Astrocyte of the hippocampus (primary cell): ENCODE data around the gene OR6K3.
"Not testable (repeated sequence)": the region's sequence is repeated elsewhere in the genome, so short reads cannot be mapped to it uniquely, and the experiment has no call there.

Experiments
- DNase-seq: peaks from one replicate; pipeline ENCODE4 v3.0.0; 2011; ENCODE audit warnings: low read depth, low spot score

The OR6K3 gene

DNA sequence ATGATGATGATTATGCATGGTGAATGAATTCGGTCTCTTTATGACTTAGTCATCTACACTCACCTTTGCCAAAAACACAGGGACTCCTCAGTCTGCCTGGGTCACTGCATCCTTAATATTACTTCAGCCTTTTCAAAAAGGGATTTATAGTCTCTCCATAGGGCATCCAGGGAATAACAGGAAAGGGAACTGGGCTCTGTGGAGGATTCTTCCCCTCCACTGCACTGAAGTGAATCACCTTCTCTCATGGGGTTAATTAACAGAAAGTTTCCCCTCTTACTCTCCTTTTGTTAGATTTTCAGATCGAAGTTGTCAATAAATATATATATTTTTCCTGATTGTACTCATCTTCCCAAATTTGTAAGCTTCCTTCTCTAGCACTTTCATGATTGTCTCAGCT is at the start of gene OR6K3:
OR6K3 (minus strand) TSS at position 101 of the 400 bp plus-strand sequence. CDS start 2,605 bp downstream, outside the sequence.
- DNase-seq = no peak

- no peak for DNase-seq
Observed at GRCh38 chr1:158754420-158754819, 33.9 kb upstream of the OR6K3 start, which contains the start of gene OR6K6. Gene OR6K6, plus strand, starts transcription at chr1:158754720. Its CDS starts 168 bp downstream, at chr1:158754888.

DNA sequence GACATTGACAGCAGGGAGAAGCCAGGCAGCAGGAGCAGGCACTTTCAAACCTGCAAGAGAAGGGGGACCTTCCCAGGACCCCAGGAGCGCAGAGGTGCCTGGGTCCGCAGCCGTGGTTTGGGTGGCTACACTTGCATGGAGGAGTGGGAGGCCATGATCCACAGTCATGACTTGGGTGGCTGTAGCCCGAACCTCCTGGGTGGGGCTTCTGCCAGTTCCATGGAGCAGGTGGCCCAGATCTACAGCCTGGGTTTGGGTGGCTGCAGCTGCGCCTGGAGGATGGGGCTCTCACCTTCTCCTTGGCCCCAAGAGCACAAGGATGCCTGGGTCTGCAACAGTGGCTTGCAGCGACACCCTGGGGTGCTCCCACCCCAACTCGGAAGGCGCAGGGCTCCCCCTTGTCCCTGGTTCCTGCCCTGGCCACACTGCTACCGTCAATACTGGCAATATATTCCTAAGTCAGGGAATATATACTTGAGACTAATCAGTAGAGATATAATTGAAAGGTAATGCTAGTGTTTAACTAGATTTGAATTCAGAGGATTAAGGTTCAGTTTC is 31.7 kb upstream of the OR6K3 start:
- no peak for DNase-seq

GRCh38 chr1:158735848-158736247 is 15.3 kb upstream of the OR6K3 start:
- no peak for DNase-seq

DNA sequence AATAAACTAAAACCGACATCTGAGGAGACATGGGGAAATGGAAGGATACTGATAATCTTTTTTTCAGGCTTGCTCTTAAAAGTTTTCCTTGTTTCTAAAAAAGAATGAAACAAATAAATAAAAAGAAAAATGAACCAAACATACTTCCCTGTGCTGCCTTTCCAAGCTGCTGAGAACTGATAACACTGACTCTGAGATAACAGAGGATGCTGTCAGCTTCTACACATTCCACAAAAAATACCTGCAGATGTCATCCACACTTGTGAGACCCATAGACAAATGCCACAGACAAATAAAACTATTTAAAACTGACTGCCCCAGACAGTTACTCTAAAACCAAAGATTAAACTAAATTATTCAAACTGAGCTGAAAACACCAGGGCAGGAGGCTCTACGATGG is 12.0 kb upstream of the OR6K3 start:
- no peak for DNase-seq

GRCh38 chr1:158731707-158732106 is 11.2 kb upstream of the OR6K3 start:
- DNase-seq = no peak

DNA sequence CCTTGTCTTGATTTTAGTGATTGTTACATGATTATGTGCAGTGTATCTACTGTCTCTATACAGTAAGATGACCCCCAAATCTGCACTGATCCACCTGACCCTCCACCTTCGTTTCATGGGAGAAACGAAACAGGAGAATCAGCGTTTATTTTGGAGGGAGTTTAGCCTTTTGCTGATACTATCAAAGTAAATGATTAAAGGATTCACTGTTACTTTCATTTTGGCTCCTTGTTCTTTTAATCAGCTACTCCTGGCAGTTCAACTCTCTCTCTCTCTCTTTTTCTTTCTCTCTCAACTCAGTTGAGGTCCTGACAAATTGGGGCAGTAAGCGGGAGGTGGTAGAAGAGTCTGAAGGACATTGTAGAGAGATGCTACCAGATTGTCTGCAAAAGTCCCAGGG is 9.9 kb upstream of the OR6K3 start:
- no peak for DNase-seq

DNA sequence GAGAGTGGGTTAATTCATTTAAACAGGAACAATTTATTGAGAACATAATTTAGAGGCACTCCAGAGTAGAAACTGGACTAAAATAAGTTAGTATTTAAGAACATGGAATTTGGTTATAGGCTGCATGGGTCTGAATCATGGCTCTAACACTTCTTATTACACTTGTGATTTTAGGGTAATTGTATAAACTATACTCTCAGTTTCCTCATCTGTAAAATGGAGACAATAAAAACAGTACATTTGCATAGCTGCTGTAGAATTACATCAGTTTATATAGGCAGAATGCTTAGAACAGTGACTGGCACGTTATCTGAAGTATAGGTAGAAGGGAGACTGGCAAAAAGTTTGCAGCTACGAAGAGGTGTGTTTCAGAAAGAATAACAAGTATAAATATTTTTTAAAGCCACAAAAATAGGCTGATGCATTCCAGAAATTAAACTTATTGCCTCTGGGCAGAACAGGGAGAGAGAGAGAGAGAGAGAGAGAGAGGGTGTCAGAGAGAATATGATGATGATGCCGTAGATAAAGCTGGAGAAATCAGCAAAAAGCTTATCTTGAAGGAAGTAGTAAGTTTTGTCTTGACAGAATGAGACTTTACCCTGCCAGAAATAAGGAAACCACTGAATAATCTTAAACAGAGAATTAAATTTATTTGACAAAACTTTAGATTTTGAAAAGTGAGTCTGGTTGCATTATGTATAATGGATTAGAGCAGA is 8.1 kb upstream of the OR6K3 start:
- DNase-seq = no peak

DNA sequence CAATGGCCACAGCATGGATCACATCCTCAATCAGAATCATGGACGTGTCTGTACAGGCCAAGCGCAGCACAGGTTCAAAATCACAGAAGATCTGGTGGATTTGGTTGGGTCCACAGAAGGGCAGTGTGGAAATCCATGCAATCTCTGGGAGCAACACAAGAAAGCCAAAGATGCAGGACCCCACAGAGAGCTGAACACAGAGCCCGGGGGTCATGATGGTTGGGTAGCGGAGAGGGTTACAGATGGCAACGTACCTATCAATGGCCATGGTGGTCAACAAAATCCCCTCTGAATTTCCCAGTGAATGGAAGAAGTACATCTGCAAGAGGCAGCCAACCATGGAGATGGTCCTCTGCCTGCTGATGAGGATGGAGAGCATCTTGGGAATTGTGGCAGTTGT is 3.9 kb upstream of the OR6K3 start:
- no peak for DNase-seq

DNA sequence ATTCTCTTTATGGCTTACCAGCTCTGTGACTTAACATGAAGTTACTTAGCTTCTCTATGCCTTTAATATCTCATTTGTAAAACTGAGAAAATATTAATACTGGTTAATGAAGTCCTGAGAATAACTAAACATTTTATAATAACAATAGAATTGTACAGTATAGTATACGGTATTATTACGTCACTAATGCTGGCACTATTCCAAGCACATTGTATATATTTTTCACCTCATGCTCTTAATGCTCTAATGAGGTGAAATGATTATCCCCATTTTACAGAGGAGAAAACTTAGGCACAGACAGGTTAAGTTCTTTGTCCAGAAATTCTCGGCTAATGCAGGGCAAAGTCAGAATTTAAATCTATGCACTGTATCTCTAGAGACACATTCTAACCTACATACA is 856 bp downstream of the OR6K3 start:
- DNase-seq = no peak

DNA sequence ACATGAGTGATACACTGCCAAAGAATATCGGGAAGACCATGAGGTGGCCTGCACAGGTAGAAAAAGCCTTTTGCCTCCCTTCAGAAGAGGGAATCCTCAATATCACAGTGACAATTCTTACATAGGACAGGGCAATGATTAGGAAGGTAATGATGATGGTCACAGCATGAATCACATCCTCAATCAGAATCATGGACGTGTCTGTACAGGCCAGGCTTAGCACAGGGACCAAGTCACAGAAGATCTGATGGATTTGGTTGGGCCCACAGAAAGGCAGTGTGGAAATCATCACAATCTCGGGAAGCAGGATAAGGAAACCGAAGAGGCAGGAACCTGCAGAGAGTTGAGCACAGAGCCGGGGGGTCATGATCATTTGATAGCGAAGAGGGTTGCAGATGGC is 3.2 kb downstream of the OR6K3 start:
- DNase-seq = no peak

- no peak for DNase-seq
Observed at GRCh38 chr1:158716335-158716734, 4.2 kb downstream of the OR6K3 start.

GRCh38 chr1:158714754-158715153 is 5.8 kb downstream of the OR6K3 start:
- no peak for DNase-seq

DNA sequence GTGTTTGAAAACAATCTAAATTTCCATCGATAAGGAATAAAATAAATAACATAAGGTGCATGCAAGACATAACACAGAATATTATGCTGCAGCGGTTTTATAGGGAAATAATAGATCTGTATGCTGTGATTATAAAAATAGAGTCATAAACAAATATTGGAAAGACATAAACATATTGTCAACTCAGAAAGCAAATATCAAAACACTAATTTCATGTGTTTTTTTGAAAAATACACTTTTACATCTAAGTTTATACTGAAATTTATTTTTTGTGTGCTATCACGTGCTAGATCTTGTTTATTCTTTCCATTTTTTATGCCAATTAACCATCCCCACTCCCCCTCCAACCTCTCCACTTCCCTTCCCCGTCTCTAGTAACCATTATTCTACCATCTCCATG is 9.4 kb downstream of the OR6K3 start:
- no peak for DNase-seq

DNA sequence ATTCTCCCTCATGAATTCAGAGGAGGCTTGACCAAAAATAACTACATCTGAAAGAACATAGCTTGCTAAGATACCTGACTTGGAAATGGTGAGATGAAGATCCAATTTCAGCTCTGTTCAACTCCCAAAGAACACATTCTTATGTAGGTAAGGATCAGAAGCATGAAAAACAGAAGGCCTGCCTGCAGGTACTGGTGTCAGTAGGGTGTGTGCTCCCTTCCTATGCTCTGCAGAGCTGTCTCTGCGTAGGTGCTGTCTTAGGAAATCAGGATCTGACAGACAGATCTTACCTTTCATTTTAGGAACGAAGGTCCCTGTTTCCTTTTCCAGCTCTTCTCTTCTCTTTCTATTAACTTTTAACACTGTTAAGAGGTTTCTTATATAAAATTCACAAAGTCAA is 14.4 kb downstream of the OR6K3 start:
- DNase-seq = no peak

DNA sequence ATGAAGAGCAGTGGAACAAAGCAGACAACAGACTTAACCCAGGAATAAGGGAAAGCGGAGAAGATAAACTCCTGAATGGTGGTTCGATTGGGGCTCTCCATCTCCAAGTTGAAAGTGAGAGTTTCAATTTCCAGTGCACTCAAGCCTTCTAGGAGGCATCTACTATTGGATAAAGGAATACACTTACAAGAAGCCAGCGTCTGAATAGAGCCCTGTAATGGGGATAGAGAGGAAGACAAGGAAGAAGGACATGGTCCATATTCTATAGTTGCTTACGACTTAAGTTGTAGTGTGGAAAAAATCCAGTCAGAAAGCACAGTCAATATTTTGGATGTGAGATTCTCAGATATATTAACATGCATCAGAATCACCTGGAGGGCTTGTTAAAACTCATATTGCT is 20.0 kb downstream of the OR6K3 start, which contains the start of gene OR6K2:
OR6K2 (minus strand) TSS at position 101 of the 400 bp plus-strand sequence; CDS start at position 101, 0 bp downstream.
- DNase-seq = no peak

- DNase-seq = no peak
Observed at GRCh38 chr1:158694596-158694995, 25.9 kb downstream of the OR6K3 start.

DNA sequence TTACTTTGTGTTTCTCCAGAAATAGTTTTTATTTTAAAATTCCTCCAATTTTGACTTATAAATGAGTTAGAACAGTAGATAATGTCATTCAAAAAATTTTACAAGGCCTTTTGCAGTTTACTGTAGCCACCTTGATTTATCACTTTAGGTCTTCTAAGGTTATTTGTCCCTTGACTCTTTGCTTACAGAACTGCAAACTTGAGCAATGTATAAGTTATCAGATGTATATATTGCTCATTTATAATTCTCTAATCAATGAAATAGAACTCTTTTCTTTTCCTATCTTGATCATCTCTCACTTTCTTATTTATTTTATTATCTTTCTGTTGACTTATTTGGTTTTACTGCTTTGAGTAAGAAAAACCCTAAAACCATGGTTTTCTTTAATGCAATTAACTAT is 28.2 kb downstream of the OR6K3 start:
- DNase-seq = no peak

DNA sequence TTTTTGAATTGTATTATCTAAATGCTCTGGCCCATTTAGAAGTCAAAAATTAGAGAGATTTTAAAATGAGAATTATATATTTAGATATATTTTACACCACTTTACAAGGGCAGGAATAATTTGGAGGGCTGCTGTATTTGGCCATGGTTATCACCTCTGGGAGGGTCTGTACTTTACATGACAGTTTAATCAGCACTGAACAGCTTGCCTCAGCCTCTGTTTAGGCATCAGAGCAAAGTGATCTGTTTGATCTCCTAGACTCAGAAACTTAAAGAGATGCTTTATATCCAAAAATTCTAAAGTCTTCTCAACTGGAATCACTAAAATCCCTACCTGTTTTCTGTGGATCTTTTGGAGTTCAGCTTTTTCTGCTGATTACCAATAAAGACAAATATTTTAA is 28.6 kb downstream of the OR6K3 start:
- DNase-seq = no peak

DNA sequence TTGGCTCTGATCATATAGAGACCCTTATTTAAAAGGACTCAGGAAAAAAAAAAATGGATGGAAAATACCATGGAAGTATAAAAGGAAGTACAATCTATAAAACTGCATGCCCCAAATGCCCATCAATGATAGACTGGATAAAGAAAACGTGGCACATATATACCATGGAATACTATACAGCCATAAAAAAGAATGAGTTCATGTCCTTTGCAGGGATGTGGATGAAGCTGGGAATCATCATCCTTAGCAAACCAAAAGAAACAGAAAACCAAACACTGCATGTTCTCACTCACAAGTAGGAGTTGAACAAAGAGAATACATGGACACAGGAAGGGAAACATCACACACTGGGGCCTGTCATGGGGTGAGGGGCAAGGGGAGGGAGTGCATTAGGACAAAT is 29.4 kb downstream of the OR6K3 start:
- not testable (repeated sequence) for DNase-seq

GRCh38 chr1:158689875-158690274 is 30.6 kb downstream of the OR6K3 start:
- no peak for DNase-seq

GRCh38 chr1:158689110-158689509 is 31.4 kb downstream of the OR6K3 start:
- no peak for DNase-seq

DNA sequence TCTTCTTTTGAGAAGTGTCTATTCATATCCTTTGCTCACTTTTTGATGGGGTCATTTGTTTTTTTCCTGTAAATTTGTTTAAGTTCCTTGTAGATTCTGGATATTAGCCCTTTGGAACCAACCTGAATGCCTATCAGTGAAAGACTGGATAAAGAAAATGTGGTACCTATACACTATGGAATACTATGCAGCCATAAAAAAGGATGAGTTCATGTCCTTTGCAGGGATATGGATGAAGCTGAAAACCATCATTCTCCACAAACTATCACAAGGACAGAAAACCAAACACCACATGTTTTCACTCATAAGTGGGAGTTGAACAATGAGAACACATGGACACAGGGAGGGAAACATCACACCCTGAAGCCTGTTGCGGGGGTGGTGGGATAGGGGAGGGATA is 32.2 kb downstream of the OR6K3 start:
- not testable (repeated sequence) for DNase-seq
